Thoracic aorta (tissue), 2 donors: ENCODE data around the gene CAPN5. TPM values are rescaled to one million over a fixed set of nuclear protein-coding genes. Genes with fewer than 3 reads are reported as not detected.

Source experiments
- ATAC-seq: fragments of 150-250 bp; one replicate; pipeline ENCODE4 v1.8.0; 2017; ENCODE audit warnings: low read depth; ENCODE audit not compliant: insufficient number of reproducible peaks, low FRiP score
- DNase-seq: peaks from one replicate; pipeline ENCODE4 v3.0.0-alpha.2; 2020; ENCODE audit warnings: low spot score
- H3K27ac ChIP-seq, 2 donors: fragments of 200-600 bp; sonication (generic); 1 replicate in 1 of 2; 2 replicates in 1 of 2; pipeline ENCODE4 v1.5.1; 2016; ENCODE audit warnings: mild to moderate bottlenecking in 2 of 2, moderate library complexity in 2 of 2
- H3K27me3 ChIP-seq: fragments of 200-600 bp; sonication (generic); replicated peaks from 2 replicates; pipeline ENCODE4 v1.6.0; 2016; ENCODE audit warnings: mild to moderate bottlenecking; ENCODE audit not compliant: insufficient read depth
- H3K36me3 ChIP-seq: fragments of 200-600 bp; sonication (generic); one replicate; pipeline ENCODE4 v1.5.1; 2016
- H3K4me1 ChIP-seq, 2 donors: fragments of 200-600 bp; sonication (generic); 1 replicate in 1 of 2; 2 replicates in 1 of 2; pipeline versions ENCODE4 v1.5.1 to v1.6.0; 2016; ENCODE audit warnings: low read depth in 2 of 2, mild to moderate bottlenecking in 1 of 2; ENCODE audit not compliant: control insufficient read depth in 1 of 2
- H3K4me3 ChIP-seq: fragments of 200-600 bp; sonication (generic); 2 replicates; pipeline ENCODE4 v1.5.1; 2016; ENCODE audit warnings: mild to moderate bottlenecking
- H3K9me3 ChIP-seq: fragments of 200-600 bp; sonication (generic); 2 replicates; pipeline ENCODE4 v1.5.1; 2016
- CTCF ChIP-seq: fragments of 200-600 bp; sonication (generic); IDR thresholded peaks from one replicate; pipeline ENCODE4 v1.5.1; 2019; ENCODE audit warnings: antibody characterized with exemption
- total RNA-seq, 2 donors: library from RNA; depleted of rRNA; stranded (reverse); fragments of >200 nt; gene quantifications; one replicate each; pipeline versions ENCODE4 v1.1.0 to v1.2.3, GENCODE V29; 2016

The CAPN5 gene
- total RNA-seq, 2 donors from 2014 or later = 9.5 to 20.8 TPM

DNA sequence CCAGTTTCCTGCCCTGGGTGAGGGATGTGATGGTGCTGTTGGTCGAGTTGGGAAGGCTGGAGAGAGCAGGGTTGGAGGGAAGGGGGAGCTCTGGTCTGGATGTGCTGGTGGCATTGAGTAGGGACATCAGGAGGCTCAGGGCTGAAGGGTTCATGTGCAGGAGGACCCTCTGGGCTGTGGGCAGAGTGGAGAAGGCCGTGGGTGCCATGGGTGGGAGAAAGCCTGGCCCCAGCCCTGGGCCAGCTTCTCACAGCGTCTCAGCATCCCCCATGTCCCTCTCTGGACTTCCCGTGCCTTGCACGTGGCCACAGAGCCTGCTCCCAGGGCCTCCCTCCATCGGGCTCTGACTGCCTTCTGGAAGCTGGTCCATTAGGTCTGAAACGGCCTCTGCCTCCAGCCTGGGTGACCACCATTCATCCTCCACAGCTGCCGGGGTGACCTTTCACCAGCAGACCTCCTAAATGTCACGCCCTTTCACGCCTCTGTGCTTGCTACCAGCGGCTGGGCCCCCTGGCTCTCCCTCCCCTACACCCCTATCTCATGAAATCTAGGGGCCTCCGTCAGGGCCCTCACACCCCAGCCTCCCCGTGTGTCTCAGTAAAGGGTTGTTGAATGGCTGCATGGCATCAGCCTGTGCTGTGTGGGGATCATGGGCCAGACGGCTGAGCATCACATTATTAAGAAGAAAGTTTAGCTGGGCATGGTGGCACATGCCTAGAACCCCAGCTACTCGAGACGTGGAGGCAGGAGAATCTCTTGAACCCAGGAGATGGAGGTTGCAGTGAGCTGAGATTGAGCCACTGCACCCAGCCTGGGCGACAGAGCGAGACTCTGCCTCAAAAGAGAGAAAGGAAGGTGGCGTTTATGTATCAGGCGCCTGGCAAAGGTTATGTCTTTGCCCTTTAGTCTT is 86.8 kb downstream of the CAPN5 start:
- no peak overlapping the region for H3K27ac ChIP-seq
- ATAC-seq = no peak
- H3K27me3 ChIP-seq = no peaks in the 10 kb centered on the region
- no peaks in the 10 kb centered on the region for H3K9me3 ChIP-seq
- DNase-seq = no peak
- H3K36me3 ChIP-seq = no peaks in the 10 kb centered on the region
- H3K4me3 ChIP-seq = no peak overlapping the region
- peaks cover 9 to 21% of the 10 kb centered on the region in 2 donors for H3K4me1 ChIP-seq
- no peak for TF ChIP-seq CTCF

DNA sequence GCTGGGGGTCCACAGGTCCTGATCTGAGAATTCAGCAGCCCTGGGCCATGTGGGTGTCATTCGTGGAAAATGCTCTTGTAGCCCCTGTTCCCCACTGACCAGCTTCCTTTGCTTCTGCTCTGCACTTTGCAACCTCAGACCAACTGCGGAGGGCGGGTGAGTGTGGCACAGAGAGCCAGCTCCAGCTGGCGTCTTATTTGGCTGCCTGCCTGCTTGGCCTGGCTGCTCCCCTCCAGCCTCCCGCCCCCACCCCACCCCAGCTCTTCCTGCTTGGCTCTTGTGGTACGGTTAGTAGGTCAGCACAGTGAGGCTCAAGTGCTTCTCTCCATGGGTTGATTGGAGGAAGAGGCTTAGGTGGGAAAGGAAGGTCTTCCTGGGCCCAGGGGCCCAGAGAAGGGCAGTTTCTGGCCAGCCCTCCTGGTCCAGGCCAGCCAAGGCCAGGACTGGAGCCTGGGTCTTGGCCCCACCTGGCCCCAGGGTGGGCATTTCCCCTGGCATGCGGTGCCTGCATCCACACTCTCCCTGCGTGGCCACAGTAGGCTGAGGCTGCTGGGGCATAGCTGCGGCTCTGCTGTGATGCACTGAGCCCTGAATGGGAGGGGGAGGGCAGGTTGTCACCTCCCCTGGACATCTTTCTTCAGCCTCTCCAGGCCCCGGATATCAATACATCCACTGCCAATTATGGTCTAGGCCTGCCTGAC is 87.8 kb downstream of the CAPN5 start:
- Histone ChIP-seq H3K27me3 (no peaks in the 10 kb centered on the region), H3K4me3 (no peak overlapping the region), H3K27ac (no peak overlapping the region), H3K36me3 (no peaks in the 10 kb centered on the region), H3K4me1 (peaks cover 9 to 21% of the 10 kb centered on the region in 2 donors), H3K9me3 (no peaks in the 10 kb centered on the region)
- DNase-seq (no peak), ATAC-seq (no peak)
- no peak for TF ChIP-seq CTCF

GRCh38 chr11:77155082-77155475 is 88.3 kb downstream of the CAPN5 start:
- DNase-seq (no peak), ATAC-seq (no peak)
- H3K4me3 ChIP-seq = no peak overlapping the region
- H3K27ac ChIP-seq = no peak overlapping the region
- H3K36me3 ChIP-seq = no peaks in the 10 kb centered on the region
- no peaks in the 10 kb centered on the region for H3K9me3 ChIP-seq
- H3K27me3 ChIP-seq = no peaks in the 10 kb centered on the region
- H3K4me1 ChIP-seq = peaks cover 9 to 21% of the 10 kb centered on the region in 2 donors
- TF ChIP-seq CTCF = no peak

- no peaks in the 10 kb centered on the region for H3K9me3 ChIP-seq
- DNase-seq = no peak
- H3K27me3 ChIP-seq = no peaks in the 10 kb centered on the region
- ATAC-seq = no peak
- H3K4me3 ChIP-seq = no peak overlapping the region
- TF ChIP-seq CTCF = no peak
- no peaks in the 10 kb centered on the region for H3K36me3 ChIP-seq
- no peak overlapping the region for H3K27ac ChIP-seq
- peaks cover 9 to 21% of the 10 kb centered on the region in 2 donors for H3K4me1 ChIP-seq
Observed at GRCh38 chr11:77155556-77156130, 88.9 kb downstream of the CAPN5 start.
